Testis (tissue), 2 donors: Measurements from ENCODE around the gene TM2D1.

ENCODE experiments used
- POLR2A ChIP-seq: fragments of 450-650 bp; IDR thresholded peaks from one replicate; pipeline ENCODE4 v1.6.1; 2017; ENCODE audit warnings: antibody characterized with exemption, mild to moderate bottlenecking, moderate library complexity
- TF ChIP-seq, protein P1 (sequence below), 3 experiments: fragments of 450-650 bp in 2 of 3; fragments of 200-600 bp in 1 of 3; sonication (generic) in 1 of 3; IDR thresholded peaks; one replicate each; pipeline ENCODE4 v1.5.1; 2016 to 2019; ENCODE audit warnings: antibody characterized with exemption in 3 of 3, mild to moderate bottlenecking in 2 of 3, moderate library complexity in 1 of 3

DNA sequence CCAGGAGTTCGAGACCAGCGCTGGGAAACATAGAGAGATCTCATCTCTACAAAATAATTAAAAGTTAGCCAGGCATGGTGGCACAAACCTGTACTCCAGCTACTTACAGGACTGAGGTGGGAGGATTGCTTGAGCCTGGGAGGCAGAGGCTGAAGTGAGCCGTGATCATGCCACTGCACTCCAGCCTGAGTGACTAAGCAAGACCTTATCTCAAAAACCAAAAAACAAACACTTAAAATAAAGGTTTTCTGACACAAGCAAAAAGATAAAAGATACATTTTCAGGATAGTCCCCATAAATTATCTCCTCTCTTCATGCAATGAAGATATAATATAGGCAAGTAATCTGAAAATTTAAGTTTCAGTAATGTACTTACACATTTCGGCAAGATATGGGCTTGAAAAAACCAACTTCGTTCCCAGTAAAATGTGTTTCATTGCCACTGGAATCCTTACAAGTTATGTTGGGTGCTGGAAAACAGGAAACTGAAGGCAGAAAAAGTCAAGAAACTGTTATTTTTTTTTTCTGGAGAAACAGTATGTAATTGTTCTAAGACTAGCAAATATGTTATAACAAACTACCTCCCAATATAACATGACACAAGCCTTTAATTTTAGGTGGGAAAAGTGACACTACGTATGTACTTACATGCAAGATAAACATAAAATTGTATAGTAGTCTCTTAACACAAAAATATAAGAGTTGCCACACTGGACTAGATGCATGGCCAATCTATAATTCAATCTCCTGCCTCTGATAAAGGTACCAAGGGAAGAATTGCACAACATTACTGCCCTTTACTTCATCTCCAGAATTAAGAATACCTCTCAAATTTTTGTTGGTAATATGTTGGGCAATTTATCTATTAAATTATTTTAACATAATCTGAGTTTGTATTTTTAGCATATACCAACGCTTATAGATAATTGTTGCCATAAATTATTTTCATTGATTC, 15.7 kb downstream of the TM2D1 start:
- TF ChIP-seq POLR2A, result no peak
- TF ChIP-seq, protein P1, sequence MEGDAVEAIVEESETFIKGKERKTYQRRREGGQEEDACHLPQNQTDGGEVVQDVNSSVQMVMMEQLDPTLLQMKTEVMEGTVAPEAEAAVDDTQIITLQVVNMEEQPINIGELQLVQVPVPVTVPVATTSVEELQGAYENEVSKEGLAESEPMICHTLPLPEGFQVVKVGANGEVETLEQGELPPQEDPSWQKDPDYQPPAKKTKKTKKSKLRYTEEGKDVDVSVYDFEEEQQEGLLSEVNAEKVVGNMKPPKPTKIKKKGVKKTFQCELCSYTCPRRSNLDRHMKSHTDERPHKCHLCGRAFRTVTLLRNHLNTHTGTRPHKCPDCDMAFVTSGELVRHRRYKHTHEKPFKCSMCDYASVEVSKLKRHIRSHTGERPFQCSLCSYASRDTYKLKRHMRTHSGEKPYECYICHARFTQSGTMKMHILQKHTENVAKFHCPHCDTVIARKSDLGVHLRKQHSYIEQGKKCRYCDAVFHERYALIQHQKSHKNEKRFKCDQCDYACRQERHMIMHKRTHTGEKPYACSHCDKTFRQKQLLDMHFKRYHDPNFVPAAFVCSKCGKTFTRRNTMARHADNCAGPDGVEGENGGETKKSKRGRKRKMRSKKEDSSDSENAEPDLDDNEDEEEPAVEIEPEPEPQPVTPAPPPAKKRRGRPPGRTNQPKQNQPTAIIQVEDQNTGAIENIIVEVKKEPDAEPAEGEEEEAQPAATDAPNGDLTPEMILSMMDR (IDR thresholded peaks at IDR 0.05), result no peak
